Measurements from ENCODE around the gene CHEK2. TPM values are rescaled to one million over a fixed set of nuclear protein-coding genes. Genes with fewer than 3 reads are reported as not detected.

CHEK2 gene
- total and polyA plus RNA-seq, 10 of the 15 experiments (the other 5 are each of a cell fraction or from before 2014, with no cell fraction given): 15.7 to 59.7 (median 22.7) TPM

DNA sequence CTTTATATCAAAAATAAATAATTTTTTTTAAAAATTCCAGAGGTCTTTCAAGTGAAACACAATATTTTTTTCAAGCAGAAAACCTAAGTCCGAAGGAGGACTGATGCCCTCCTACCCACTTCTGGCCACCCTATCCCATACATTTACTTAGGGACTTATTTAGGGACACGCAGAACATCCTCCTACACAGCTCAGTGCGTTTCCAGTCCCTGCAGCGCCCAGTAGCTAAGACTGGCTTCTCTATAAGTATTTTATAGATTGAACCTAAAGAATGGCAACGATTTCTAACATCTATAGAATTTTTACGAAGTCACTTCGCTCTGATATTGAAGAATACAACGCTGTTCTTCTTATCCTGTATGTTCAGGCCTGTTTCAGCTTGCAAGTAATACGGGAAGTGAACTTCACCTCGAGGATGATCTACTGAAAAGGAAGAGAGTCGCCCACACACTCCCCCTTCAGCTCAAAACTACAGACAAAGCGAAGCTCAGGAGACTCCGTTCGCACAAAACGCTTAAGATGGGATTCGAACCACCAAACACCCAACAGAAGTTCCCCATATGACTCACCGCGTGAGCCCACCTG is 328 bp downstream of the CHEK2 start:
- POLR2A ChIA-PET: interaction anchor here (0.6 to 1.8 kb wide), 4 partner anchors 25 to 66 kb away, joined by 3 to 7 read pairs (median 6); partner anchors contain the start of genes CCDC117 and XBP1
- TF ChIP-seq RAD21 (IDR thresholded peaks at IDR 0.05; ENCODE audit: insufficient read depth, low read depth, low read length): no peak
- no peak for TF ChIP-seq POLR2AphosphoS2 (IDR thresholded peaks at IDR 0.05; ENCODE audit: low read depth, low read length)
- no peak for TF ChIP-seq E2F8 (IDR thresholded peaks at IDR 0.05; ENCODE audit: low read depth, partially characterized antibody)
- TF ChIP-seq, protein P1, sequence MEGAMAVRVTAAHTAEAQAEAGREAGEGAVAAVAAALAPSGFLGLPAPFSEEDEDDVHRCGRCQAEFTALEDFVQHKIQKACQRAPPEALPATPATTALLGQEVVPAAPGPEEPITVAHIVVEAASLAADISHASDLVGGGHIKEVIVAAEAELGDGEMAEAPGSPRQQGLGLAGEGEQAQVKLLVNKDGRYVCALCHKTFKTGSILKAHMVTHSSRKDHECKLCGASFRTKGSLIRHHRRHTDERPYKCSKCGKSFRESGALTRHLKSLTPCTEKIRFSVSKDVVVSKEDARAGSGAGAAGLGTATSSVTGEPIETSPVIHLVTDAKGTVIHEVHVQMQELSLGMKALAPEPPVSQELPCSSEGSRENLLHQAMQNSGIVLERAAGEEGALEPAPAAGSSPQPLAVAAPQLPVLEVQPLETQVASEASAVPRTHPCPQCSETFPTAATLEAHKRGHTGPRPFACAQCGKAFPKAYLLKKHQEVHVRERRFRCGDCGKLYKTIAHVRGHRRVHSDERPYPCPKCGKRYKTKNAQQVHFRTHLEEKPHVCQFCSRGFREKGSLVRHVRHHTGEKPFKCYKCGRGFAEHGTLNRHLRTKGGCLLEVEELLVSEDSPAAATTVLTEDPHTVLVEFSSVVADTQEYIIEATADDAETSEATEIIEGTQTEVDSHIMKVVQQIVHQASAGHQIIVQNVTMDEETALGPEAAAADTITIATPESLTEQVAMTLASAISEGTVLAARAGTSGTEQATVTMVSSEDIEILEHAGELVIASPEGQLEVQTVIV (IDR thresholded peaks at IDR 0.05; ENCODE audit: borderline replicate concordance, partially characterized antibody): no peak
- TF ChIP-seq LARP7 (IDR thresholded peaks at IDR 0.05): no peak
- TF ChIP-seq TCF12 (IDR thresholded peaks at IDR 0.05; ENCODE audit: low read depth, low read length): peak; percentile 94; the same call in 1 of the 2 replicates
- no peak for TF ChIP-seq SMAD1 (IDR thresholded peaks at IDR 0.05; ENCODE audit: low read depth, partially characterized antibody)
- TF ChIP-seq, protein P2, sequence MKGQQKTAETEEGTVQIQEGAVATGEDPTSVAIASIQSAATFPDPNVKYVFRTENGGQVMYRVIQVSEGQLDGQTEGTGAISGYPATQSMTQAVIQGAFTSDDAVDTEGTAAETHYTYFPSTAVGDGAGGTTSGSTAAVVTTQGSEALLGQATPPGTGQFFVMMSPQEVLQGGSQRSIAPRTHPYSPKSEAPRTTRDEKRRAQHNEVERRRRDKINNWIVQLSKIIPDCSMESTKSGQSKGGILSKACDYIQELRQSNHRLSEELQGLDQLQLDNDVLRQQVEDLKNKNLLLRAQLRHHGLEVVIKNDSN (IDR thresholded peaks at IDR 0.05; ENCODE audit: borderline replicate concordance, extremely low read length, insufficient read depth, low read depth, low read length): no peak
- no peak for TF ChIP-seq CBFB (IDR thresholded peaks at IDR 0.05; ENCODE audit: low read depth)
- TF ChIP-seq ZBTB11 (CRISPR knock-in tag; IDR thresholded peaks at IDR 0.05): no peak
- TF ChIP-seq SUZ12 (IDR thresholded peaks at IDR 0.05; ENCODE audit: unreplicated experiment): no peak
- peak; percentile 87 for TF ChIP-seq JUND (IDR thresholded peaks at IDR 0.05; ENCODE audit: low read depth, low read length)
- TF ChIP-seq POLR2AphosphoS5 (IDR thresholded peaks at IDR 0.05; ENCODE audit: low read length): no peak

More for the DNA sequence above, 328 bp downstream of the CHEK2 start:
- FAIRE-seq: no peak
- intact Hi-C loops (cut with micrococcal nuclease; ENCODE audit: unreplicated experiment): loop anchor here (5.0 kb wide), 1 partner anchor 51 kb away; no protein-coding TSS in a partner anchor
- ATAC-seq: no peak; the same call in 2 of the 3 replicates
- WGBS (ENCODE audit: insufficient coverage, insufficient replicate concordance, low lambda C conversion rate, missing lambda C conversion rate): 4% methylated on average over 18 of the region's 18 CpGs
- DNase-seq (ENCODE audit: low read depth, low spot score): no peak
- ChIA-PET RAD21 (ENCODE audit: unreplicated experiment) (interaction anchor here (0.8 to 1.3 kb wide), 4 partner anchors 19 to 176 kb away, joined by 3 read pairs; partner anchors contain the start of gene XBP1), SMC1A (ENCODE audit: uncharacterized antibody, unreplicated experiment) (interaction anchor here (0.7 to 2.5 kb wide), 11 partner anchors 10 to 86 kb away, joined by 3 to 9 read pairs (median 3); no protein-coding TSS in a partner anchor), CTCF (interaction anchor here (1.2 kb wide), 1 partner anchor 50 kb away, joined by 5 read pairs; no protein-coding TSS in a partner anchor)
- Histone ChIP-seq H4K20me1 (ENCODE audit: control insufficient read depth, insufficient read depth) (no peaks in the 10 kb centered on the region), H3K27me3 (replicated peaks in 1 of 2; ENCODE audit: control insufficient read depth in 2 of 2, insufficient read depth in 2 of 2, low read length in 1 of 2) (no peaks in the 10 kb centered on the region), H2AFZ (ENCODE audit: control insufficient read depth, low read depth, low read length) (peak overlapping the region; percentile 76), H3K4me2 (ENCODE audit: control insufficient read depth, insufficient read depth) (peak overlapping the region; percentile 87), H3K27ac (ENCODE audit: control insufficient read depth, insufficient read depth) (peak overlapping the region; percentile 69), H3K9me3 (replicated peaks; ENCODE audit: control insufficient read depth, insufficient read depth, low read length) (no peaks in the 10 kb centered on the region), H3K79me2 (ENCODE audit: control insufficient read depth, insufficient read depth, low read length) (peaks cover 20% of the 10 kb centered on the region), H3K9ac (ENCODE audit: control insufficient read depth, insufficient read depth, low read length) (peak overlapping the region; percentile 68), H3K4me3 (peak overlapping the region; percentile 69), H3K4me1 (ENCODE audit: control insufficient read depth, insufficient read depth, low read length) (peaks cover 7% of the 10 kb centered on the region), H3K36me3 (ENCODE audit: control insufficient read depth in 2 of 2, insufficient read depth in 2 of 2, low read length in 1 of 2) (peaks cover 2 to 8% of the 10 kb centered on the region in 2 experiments; a peak in 3 of 4 replicates)
- in situ Hi-C loops (cut with MboI): no loop called here
- BruUV-seq (replicated peaks): TSS peak; percentile 86

Data from GM12878 (cell line).